GM12801 (cell line): ENCODE results near the gene OR6B2.

Source experiments
- CTCF ChIP-seq: IDR thresholded peaks from one replicate; pipeline ENCODE4 v1.5.1; 2011; ENCODE audit warnings: control low read depth; ENCODE audit not compliant: insufficient read length; ENCODE audit errors: extremely low read depth

OR6B2 gene

GRCh38 chr2:239990966-239991365 lies 39.3 kb downstream of the OR6B2 start:
- no peak for TF ChIP-seq CTCF

GRCh38 chr2:239985356-239985755 lies 44.9 kb downstream of the OR6B2 start:
- TF ChIP-seq CTCF: no peak

- no peak for TF ChIP-seq CTCF
These were observed 45.6 kb downstream of the OR6B2 start for GRCh38 chr2:239984421-239985194.

- no peak for TF ChIP-seq CTCF
These were observed 47.0 kb downstream of the OR6B2 start for GRCh38 chr2:239983004-239983778.
